Measurements from ENCODE around the gene SMCO2. TPM values are rescaled to one million over a fixed set of nuclear protein-coding genes. Genes with fewer than 3 reads are reported as not detected.

Gene SMCO2
- total RNA-seq, 2 donors from 2014 or later, result 0.31 to 1.0 TPM

GRCh38 chr12:27498149-27498548 is 51.6 kb downstream of the SMCO2 start:
- Mint-ChIP-seq H3K27me3 (ENCODE audit: insufficient read depth) (peaks cover under 1% of the 10 kb centered on the region), H3K27ac (no peak overlapping the region), H3K4me3 (no peak overlapping the region), H3K36me3 (ENCODE audit: low read depth) (no peaks in the 10 kb centered on the region), H3K9me3 (no peaks in the 10 kb centered on the region), H3K4me1 (no peaks in the 10 kb centered on the region)
- H3K4me3 ChIP-seq (ENCODE audit: low read length), result no peak overlapping the region
- no peak overlapping the region for H3K9ac ChIP-seq (ENCODE audit: extremely low read depth, low read length, poor library complexity, severe bottlenecking)
- no peaks in the 10 kb centered on the region for H3K4me1 ChIP-seq (ENCODE audit: control insufficient read depth, insufficient read depth, low read length)
- H3K36me3 ChIP-seq (ENCODE audit: control insufficient read depth, insufficient read depth, low read length), result no peaks in the 10 kb centered on the region
- WGBS, 2 experiments (ENCODE audit: insufficient coverage in 1 of 2, insufficient read length in 1 of 2), result 93 to 96% methylated on average over 3 to 4 of the region's 4 CpGs
- TF ChIP-seq, protein P1, sequence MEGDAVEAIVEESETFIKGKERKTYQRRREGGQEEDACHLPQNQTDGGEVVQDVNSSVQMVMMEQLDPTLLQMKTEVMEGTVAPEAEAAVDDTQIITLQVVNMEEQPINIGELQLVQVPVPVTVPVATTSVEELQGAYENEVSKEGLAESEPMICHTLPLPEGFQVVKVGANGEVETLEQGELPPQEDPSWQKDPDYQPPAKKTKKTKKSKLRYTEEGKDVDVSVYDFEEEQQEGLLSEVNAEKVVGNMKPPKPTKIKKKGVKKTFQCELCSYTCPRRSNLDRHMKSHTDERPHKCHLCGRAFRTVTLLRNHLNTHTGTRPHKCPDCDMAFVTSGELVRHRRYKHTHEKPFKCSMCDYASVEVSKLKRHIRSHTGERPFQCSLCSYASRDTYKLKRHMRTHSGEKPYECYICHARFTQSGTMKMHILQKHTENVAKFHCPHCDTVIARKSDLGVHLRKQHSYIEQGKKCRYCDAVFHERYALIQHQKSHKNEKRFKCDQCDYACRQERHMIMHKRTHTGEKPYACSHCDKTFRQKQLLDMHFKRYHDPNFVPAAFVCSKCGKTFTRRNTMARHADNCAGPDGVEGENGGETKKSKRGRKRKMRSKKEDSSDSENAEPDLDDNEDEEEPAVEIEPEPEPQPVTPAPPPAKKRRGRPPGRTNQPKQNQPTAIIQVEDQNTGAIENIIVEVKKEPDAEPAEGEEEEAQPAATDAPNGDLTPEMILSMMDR (conservative IDR thresholded peaks at IDR 0.05), result no peak
- H3K9me3 ChIP-seq (ENCODE audit: control insufficient read depth, low read length), result peaks cover 4% of the 10 kb centered on the region
- no peaks in the 10 kb centered on the region for H3K27me3 ChIP-seq (ENCODE audit: control insufficient read depth, insufficient read depth, low read length, poor library complexity, severe bottlenecking)
- H3K27ac ChIP-seq (ENCODE audit: low read depth, low read length), result no peak overlapping the region
- DNase-seq, result no peak

GRCh38 chr12:27498761-27499160 is 52.2 kb downstream of the SMCO2 start:
- Histone ChIP-seq H3K9ac (ENCODE audit: extremely low read depth, low read length, poor library complexity, severe bottlenecking) (no peak overlapping the region), H3K4me1 (ENCODE audit: control insufficient read depth, insufficient read depth, low read length) (no peaks in the 10 kb centered on the region), H3K36me3 (ENCODE audit: control insufficient read depth, insufficient read depth, low read length) (no peaks in the 10 kb centered on the region), H3K4me3 (ENCODE audit: low read length) (no peak overlapping the region), H3K27me3 (ENCODE audit: control insufficient read depth, insufficient read depth, low read length, poor library complexity, severe bottlenecking) (no peaks in the 10 kb centered on the region), H3K9me3 (ENCODE audit: control insufficient read depth, low read length) (peaks cover 4% of the 10 kb centered on the region), H3K27ac (ENCODE audit: low read depth, low read length) (no peak overlapping the region)
- H3K4me1 Mint-ChIP-seq, result no peaks in the 10 kb centered on the region
- WGBS, 2 experiments (ENCODE audit: insufficient coverage in 1 of 2, insufficient read length in 1 of 2), result 87 to 89% methylated on average over 4 to 5 of the region's 5 CpGs
- H3K27me3 Mint-ChIP-seq (ENCODE audit: insufficient read depth), result no peaks in the 10 kb centered on the region
- H3K4me3 Mint-ChIP-seq, result no peak overlapping the region
- H3K36me3 Mint-ChIP-seq (ENCODE audit: low read depth), result no peaks in the 10 kb centered on the region
- no peak overlapping the region for H3K27ac Mint-ChIP-seq
- TF ChIP-seq, protein P1 (conservative IDR thresholded peaks at IDR 0.05), result no peak
- H3K9me3 Mint-ChIP-seq, result no peaks in the 10 kb centered on the region
- DNase-seq, result no peak

- no peak overlapping the region for H3K4me3 ChIP-seq (ENCODE audit: low read length)
- H3K4me1 Mint-ChIP-seq, result no peaks in the 10 kb centered on the region
Observed at GRCh38 chr12:27499377-27499776, 52.8 kb downstream of the SMCO2 start.

More at GRCh38 chr12:27499377-27499776, 52.8 kb downstream of the SMCO2 start:
- Mint-ChIP-seq H3K27ac (no peak overlapping the region), H3K4me3 (no peak overlapping the region), H3K9me3 (no peaks in the 10 kb centered on the region), H3K36me3 (ENCODE audit: low read depth) (no peaks in the 10 kb centered on the region), H3K27me3 (ENCODE audit: insufficient read depth) (no peaks in the 10 kb centered on the region)
- no peak for DNase-seq
- no peaks in the 10 kb centered on the region for H3K4me1 ChIP-seq (ENCODE audit: control insufficient read depth, insufficient read depth, low read length)
- no peaks in the 10 kb centered on the region for H3K27me3 ChIP-seq (ENCODE audit: control insufficient read depth, insufficient read depth, low read length, poor library complexity, severe bottlenecking)
- H3K9me3 ChIP-seq (ENCODE audit: control insufficient read depth, low read length), result peaks cover 4% of the 10 kb centered on the region
- H3K9ac ChIP-seq (ENCODE audit: extremely low read depth, low read length, poor library complexity, severe bottlenecking), result no peak overlapping the region
- 100% methylated on average over 3 of the region's 3 CpGs; no CpG with 5 or more reads in 1 of the 2 experiments for WGBS, 2 experiments (ENCODE audit: insufficient coverage in 1 of 2, insufficient read length in 1 of 2)
- no peaks in the 10 kb centered on the region for H3K36me3 ChIP-seq (ENCODE audit: control insufficient read depth, insufficient read depth, low read length)
- TF ChIP-seq, protein P1 (conservative IDR thresholded peaks at IDR 0.05), result no peak
- no peak overlapping the region for H3K27ac ChIP-seq (ENCODE audit: low read depth, low read length)

Measured in endodermal cell (in vitro differentiated cells).